K562 (cell line): ENCODE results near the gene COL24A1. TPM values are rescaled to one million over a fixed set of nuclear protein-coding genes. Genes with fewer than 3 reads are reported as not detected.

ENCODE experiments used
- ATAC-seq: fragments of 200-7000 bp; cut with Tn5 transposase; 3 replicates; pipeline ENCODE4 v1.9.1; 2020; ENCODE audit warnings: moderate library complexity
- BruUV-seq: library from RNA; stranded (reverse); fragments of 400-500 nt; replicated peaks from 2 replicates; lab custom pipeline; 2021; lab: Mats Ljungman, UMichigan
- CTCF ChIA-PET: fragments of 300-600 bp; formaldehyde crosslinking; extraction: SDS; loops from one replicate; lab custom pipeline; 2021; ENCODE audit warnings: low intra/inter-chr PET ratio; lab: Yijun Ruan, JAX
- POLR2A ChIA-PET: fragments of 300-600, 350-650 bp; sonication (Branson Sonifier 250); formaldehyde crosslinking; extraction: SDS; loops from one replicate; lab custom pipeline; 2021; ENCODE audit warnings: antibody characterized with exemption, inconsistent platforms; lab: Yijun Ruan, JAX
- DNase-seq, 4 experiments: peaks; one replicate each; pipeline versions ENCODE4 v3.0.0 to v3.0.0-alpha.2; 2011 to 2018; ENCODE audit warnings: low spot score in 3 of 4, mixed read lengths in 3 of 4; ENCODE audit errors: extremely low read depth in 1 of 4
- FAIRE-seq: peaks from 2 replicates; lab custom pipeline; 2011; peaks lifted over from hg19 to GRCh38; lab: Jason Lieb, UNC
- H2AFZ ChIP-seq: 2 replicates; pipeline ENCODE4 v1.6.0; 2011; ENCODE audit warnings: low read depth, low read length, control low read depth, inconsistent platforms
- H3K27ac ChIP-seq: fragments of 200-600 bp; 3 replicates; pipeline ENCODE4 v1.8.0; 2011; ENCODE audit warnings: low read depth, mild to moderate bottlenecking, control low read depth, inconsistent platforms, low read length, moderate library complexity, mixed read lengths; ENCODE audit errors: extremely low read depth
- H3K27me3 ChIP-seq, 2 experiments: fragments of 300-600 bp in 1 of 2; 2 replicates in 1 of 2; 3 replicates in 1 of 2; pipeline versions ENCODE4 v1.6.0 to v1.8.0; 2011; ENCODE audit warnings: inconsistent platforms in 2 of 2, low read length in 2 of 2, mild to moderate bottlenecking in 1 of 2, mixed read lengths in 1 of 2, moderate library complexity in 1 of 2; ENCODE audit not compliant: control insufficient read depth in 2 of 2, insufficient read depth in 2 of 2
- H3K36me3 ChIP-seq: fragments of 300-600 bp; 3 replicates; pipeline ENCODE4 v1.8.0; 2011; ENCODE audit warnings: mild to moderate bottlenecking, low read length, inconsistent platforms; ENCODE audit not compliant: control insufficient read depth, insufficient read depth
- H3K4me1 ChIP-seq, 2 experiments: fragments of 200-600 bp in 1 of 2; replicated peaks in 1 of 2; 2 replicates in 1 of 2; 3 replicates in 1 of 2; pipeline versions ENCODE4 v1.5.1 to v1.8.0; 2011; ENCODE audit warnings: inconsistent platforms in 2 of 2, low read length in 2 of 2, mild to moderate bottlenecking in 1 of 2, mixed read lengths in 1 of 2, moderate library complexity in 1 of 2; ENCODE audit not compliant: control insufficient read depth in 2 of 2, insufficient read depth in 2 of 2
- H3K4me2 ChIP-seq: 2 replicates; pipeline ENCODE4 v1.6.1; 2011; ENCODE audit warnings: low read length, control low read depth, inconsistent platforms, mixed read lengths; ENCODE audit not compliant: insufficient read depth
- H3K4me3 ChIP-seq: fragments of 200-600 bp; sonication (generic), shearing (Covaris generic); 2 replicates; pipeline ENCODE4 v1.5.1; 2016; ENCODE audit warnings: control low read depth, inconsistent platforms
- H3K79me2 ChIP-seq: fragments of 200-600 bp; 3 replicates; pipeline ENCODE4 v1.8.0; 2011; ENCODE audit warnings: low read length, inconsistent platforms; ENCODE audit not compliant: control insufficient read depth, insufficient read depth
- H3K9ac ChIP-seq, 2 experiments: 2 replicates each; pipeline versions ENCODE4 v1.6.0 to v1.6.1; 2011; ENCODE audit warnings: low read depth in 2 of 2, low read length in 2 of 2, control low read depth in 1 of 2, inconsistent platforms in 1 of 2, mild to moderate bottlenecking in 1 of 2, mixed read lengths in 1 of 2; ENCODE audit not compliant: insufficient read depth in 1 of 2
- H3K9me1 ChIP-seq: one replicate; pipeline ENCODE4 v1.6.0; 2011; ENCODE audit warnings: inconsistent platforms, mild to moderate bottlenecking, low read length, moderate library complexity; ENCODE audit not compliant: control insufficient read depth, insufficient read depth
- H3K9me3 ChIP-seq: replicated peaks from 2 replicates; pipeline ENCODE4 v1.5.1; 2011; ENCODE audit warnings: low read depth, low read length, inconsistent platforms; ENCODE audit not compliant: control insufficient read depth, insufficient read depth
- H4K20me1 ChIP-seq: replicated peaks from 2 replicates; pipeline ENCODE4 v1.6.1; 2011; ENCODE audit warnings: low read length, inconsistent platforms, mixed read lengths; ENCODE audit not compliant: control insufficient read depth, insufficient read depth
- CGGBP1 ChIP-seq: fragments of 250-450 bp; sonication (Bioruptor Pico); IDR thresholded peaks from 2 replicates; pipeline ENCODE4 v1.9.0; 2021; ENCODE audit warnings: mild to moderate bottlenecking
- CLOCK ChIP-seq: fragments of 250-450 bp; sonication (Bioruptor Pico); IDR thresholded peaks from 2 replicates; pipeline ENCODE4 v1.4.0; 2020; ENCODE audit warnings: mild to moderate bottlenecking, moderate library complexity, borderline replicate concordance
- ID3 ChIP-seq, 2 experiments: fragments of 250-450 bp in 1 of 2; fragments of 450-650 bp in 1 of 2; sonication (Bioruptor Pico) in 1 of 2; IDR thresholded peaks; 2 replicates each; pipeline versions ENCODE4 v1.6.1 to v1.8.0; 2016 to 2021; ENCODE audit warnings: mild to moderate bottlenecking in 2 of 2, moderate library complexity in 2 of 2, missing compliant biosample characterization in 1 of 2, missing genetic modification characterization in 1 of 2
- MAX ChIP-seq: sonication (generic); formaldehyde crosslinking; IDR thresholded peaks from 2 replicates; pipeline ENCODE4 v1.9.0; 2022; ENCODE audit warnings: mild to moderate bottlenecking, missing genetic modification reagents
- NR2C1 ChIP-seq, 2 experiments: fragments of 450-650 bp; IDR thresholded peaks; 2 replicates each; pipeline ENCODE4 v1.6.1; 2017; ENCODE audit warnings: mild to moderate bottlenecking in 2 of 2, antibody characterized with exemption in 1 of 2, inconsistent platforms in 1 of 2, missing compliant biosample characterization in 1 of 2, missing genetic modification characterization in 1 of 2
- POLR2AphosphoS2 ChIP-seq: IDR thresholded peaks from 2 replicates; pipeline ENCODE4 v1.6.1; 2012; ENCODE audit warnings: low read length, improper control_type of control experiment
- WGBS: fragments of 100-300 bp; shearing (Covaris generic); methylation state at CpG from one replicate; pipeline ENCODE4 v1.1.6; 2016; ENCODE audit warnings: low coverage, mixed read lengths; ENCODE audit not compliant: insufficient coverage; ENCODE audit errors: missing lambda C conversion rate; 5-methylcytosine and 5-hydroxymethylcytosine counted together
- in situ Hi-C: fragments of 300-500 bp; cut with MboI; formaldehyde crosslinking; loops from 4 replicates; pipeline ENCODE4 v1.15.0; 2018; ENCODE audit warnings: inconsistent platforms, mixed read lengths
- intact Hi-C: fragments of 100-400 bp; cut with micrococcal nuclease; formaldehyde crosslinking; loops from 2 replicates; pipeline ENCODE4 v1.14.2; 2022
- polyA plus RNA-seq, 8 experiments: library from polyadenylated mRNA; depleted of rRNA in 4 of 8; stranded (reverse) in 5 of 8; unstranded in 3 of 8; fragments of >200 nt; fragmentation: Nextera tagmentation in 2 of 8; fragmentation: Illumina TruSeq in 1 of 8; extraction: Ambion mirVana in 2 of 8; extraction: Trizol in 1 of 8; gene quantifications; 2 replicates each; pipeline versions ENCODE4 v1.2.1 to v1.2.3, GENCODE V29; 2011 to 2014; ENCODE audit warnings: inconsistent platforms in 1 of 8, missing spikeins in 1 of 8
- total RNA-seq, 7 experiments: library from RNA; depleted of rRNA in 6 of 7; stranded (reverse); fragments of >200 nt in 6 of 7; fragmentation: Illumina TruSeq in 2 of 7; extraction: Trizol in 2 of 7; gene quantifications; 2 replicates each; pipeline versions ENCODE4 v1.2.1 to v1.2.3, GENCODE V29; 2011 to 2021; ENCODE audit warnings: low replicate concordance in 1 of 7

The COL24A1 gene
- total and polyA plus RNA-seq, 9 of the 15 experiments (the other 6 are each of a cell fraction or from before 2014, with no cell fraction given) = 0.01 to 0.06 (median 0.03) TPM; not detected in 2

- TF ChIP-seq POLR2AphosphoS2 = no peak
These were observed 220.5 kb downstream of the COL24A1 start (continued) for GRCh38 chr1:85936057-85936456.

- DNase-seq (no peak), ATAC-seq (no peak), FAIRE-seq (no peak)
- CTCF ChIA-PET = no interaction called here
- H3K27ac ChIP-seq = no peak overlapping the region
- POLR2A ChIA-PET = no interaction called here
- H3K4me2 ChIP-seq = no peak overlapping the region
- TF ChIP-seq CGGBP1 (no peak), MAX (CRISPR knock-in tag) (no peak), ID3 (CRISPR knock-in tag; IDR thresholded peaks at IDR 0.05) (no peak), ID3 (tag; IDR thresholded peaks at IDR 0.05) (no peak), NR2C1 (IDR thresholded peaks at IDR 0.05) (no peak), NR2C1 (tag; IDR thresholded peaks at IDR 0.05) (no peak), CLOCK (no peak)
- H3K27me3 ChIP-seq = no peaks in the 10 kb centered on the region
- 0% methylated on average over 2 of the region's 2 CpGs for WGBS
- in situ Hi-C loops (no loop called here), intact Hi-C loops (no loop called here)
- H3K9me1 ChIP-seq = no peaks in the 10 kb centered on the region
- H4K20me1 ChIP-seq = no peaks in the 10 kb centered on the region
- no peaks in the 10 kb centered on the region for H3K9me3 ChIP-seq
- no peaks in the 10 kb centered on the region for H3K4me1 ChIP-seq
- BruUV-seq = no TSS peak
- no peak overlapping the region for H2AFZ ChIP-seq
- no peaks in the 10 kb centered on the region for H3K79me2 ChIP-seq
- H3K9ac ChIP-seq = no peak overlapping the region
- H3K36me3 ChIP-seq = no peaks in the 10 kb centered on the region
- H3K4me3 ChIP-seq = no peak overlapping the region
These were observed 221.3 kb downstream of the COL24A1 start for GRCh38 chr1:85935234-85935633.
